Measurements from ENCODE around the gene COL5A2. TPM values are rescaled to one million over a fixed set of nuclear protein-coding genes. Genes with fewer than 3 reads are reported as not detected.

Gene COL5A2
- total and polyA plus RNA-seq, 4 donors = 3.2 to 83.5 (median 9.1) TPM

DNA sequence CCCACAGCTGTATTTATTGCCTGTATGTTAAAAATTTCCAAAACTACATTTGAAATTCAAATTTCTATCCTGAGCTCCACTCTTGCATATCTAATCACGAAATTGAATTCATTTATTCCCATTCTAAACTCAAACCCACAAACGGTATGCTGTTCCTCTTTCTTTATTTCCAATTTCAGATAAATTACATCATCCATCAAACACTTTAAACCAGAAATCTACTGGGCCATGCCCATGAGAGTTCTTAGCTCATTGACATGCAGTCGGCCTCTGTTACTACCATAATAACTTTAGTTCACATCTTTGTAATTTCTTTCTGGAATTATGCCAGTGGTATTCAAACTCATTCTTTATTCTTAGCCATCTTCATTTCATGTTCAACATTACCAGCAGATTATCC, 105.1 kb downstream of the COL5A2 start:
- H3K4me3 ChIP-seq (ENCODE audit: low read depth in 1 of 3, low read length in 3 of 3) = no peak overlapping the region
- H3K9me3 ChIP-seq (ENCODE audit: control insufficient read depth in 4 of 4, low read length in 3 of 4) = no peaks in the 10 kb centered on the region
- H3K4me1 ChIP-seq (ENCODE audit: control insufficient read depth in 4 of 4, insufficient read depth in 4 of 4, low read length in 3 of 4) = no peaks in the 10 kb centered on the region
- H3K27me3 ChIP-seq (ENCODE audit: control insufficient read depth in 4 of 4, insufficient read depth in 4 of 4, low read length in 3 of 4) = no peaks in the 10 kb centered on the region
- no peak for DNase-seq (ENCODE audit: low spot score)
- no peak overlapping the region for H3K9ac ChIP-seq (ENCODE audit: low read depth in 1 of 2, low read length in 2 of 2)
- H3K27ac ChIP-seq (ENCODE audit: low read depth in 1 of 2, low read length in 2 of 2) = no peak overlapping the region
- H3K36me3 ChIP-seq (ENCODE audit: control insufficient read depth in 4 of 4, insufficient read depth in 3 of 4, low read depth in 1 of 4, low read length in 3 of 4) = peaks cover 0 to 6% (median under 1%) of the 10 kb centered on the region in 4 donors
- TF ChIP-seq NR2F2 (IDR thresholded peaks at IDR 0.05) (no peak), JUND (IDR thresholded peaks at IDR 0.05) (no peak), YY1 (IDR thresholded peaks at IDR 0.05) (no peak), RAD21 (IDR thresholded peaks at IDR 0.05) (no peak), GABPA (IDR thresholded peaks at IDR 0.05 in 1 of 2, conservative IDR thresholded peaks at IDR 0.05 in 1 of 2) (no peak), FOXA2 (IDR thresholded peaks at IDR 0.05) (no peak), FOXA1 (IDR thresholded peaks at IDR 0.05) (no peak), EGR1 (IDR thresholded peaks at IDR 0.05; ENCODE audit: low read depth in 2 of 2) (no peak)
- TF ChIP-seq, protein P1, sequence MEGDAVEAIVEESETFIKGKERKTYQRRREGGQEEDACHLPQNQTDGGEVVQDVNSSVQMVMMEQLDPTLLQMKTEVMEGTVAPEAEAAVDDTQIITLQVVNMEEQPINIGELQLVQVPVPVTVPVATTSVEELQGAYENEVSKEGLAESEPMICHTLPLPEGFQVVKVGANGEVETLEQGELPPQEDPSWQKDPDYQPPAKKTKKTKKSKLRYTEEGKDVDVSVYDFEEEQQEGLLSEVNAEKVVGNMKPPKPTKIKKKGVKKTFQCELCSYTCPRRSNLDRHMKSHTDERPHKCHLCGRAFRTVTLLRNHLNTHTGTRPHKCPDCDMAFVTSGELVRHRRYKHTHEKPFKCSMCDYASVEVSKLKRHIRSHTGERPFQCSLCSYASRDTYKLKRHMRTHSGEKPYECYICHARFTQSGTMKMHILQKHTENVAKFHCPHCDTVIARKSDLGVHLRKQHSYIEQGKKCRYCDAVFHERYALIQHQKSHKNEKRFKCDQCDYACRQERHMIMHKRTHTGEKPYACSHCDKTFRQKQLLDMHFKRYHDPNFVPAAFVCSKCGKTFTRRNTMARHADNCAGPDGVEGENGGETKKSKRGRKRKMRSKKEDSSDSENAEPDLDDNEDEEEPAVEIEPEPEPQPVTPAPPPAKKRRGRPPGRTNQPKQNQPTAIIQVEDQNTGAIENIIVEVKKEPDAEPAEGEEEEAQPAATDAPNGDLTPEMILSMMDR (IDR thresholded peaks at IDR 0.05; ENCODE audit: low read depth, low read length, missing input control) = no peak
- TF ChIP-seq, protein P2, sequence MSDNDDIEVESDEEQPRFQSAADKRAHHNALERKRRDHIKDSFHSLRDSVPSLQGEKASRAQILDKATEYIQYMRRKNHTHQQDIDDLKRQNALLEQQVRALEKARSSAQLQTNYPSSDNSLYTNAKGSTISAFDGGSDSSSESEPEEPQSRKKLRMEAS (IDR thresholded peaks at IDR 0.05) = no peak
- TF ChIP-seq, protein P3, sequence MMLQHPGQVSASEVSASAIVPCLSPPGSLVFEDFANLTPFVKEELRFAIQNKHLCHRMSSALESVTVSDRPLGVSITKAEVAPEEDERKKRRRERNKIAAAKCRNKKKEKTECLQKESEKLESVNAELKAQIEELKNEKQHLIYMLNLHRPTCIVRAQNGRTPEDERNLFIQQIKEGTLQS (IDR thresholded peaks at IDR 0.05) = no peak
- TF ChIP-seq, protein P4, sequence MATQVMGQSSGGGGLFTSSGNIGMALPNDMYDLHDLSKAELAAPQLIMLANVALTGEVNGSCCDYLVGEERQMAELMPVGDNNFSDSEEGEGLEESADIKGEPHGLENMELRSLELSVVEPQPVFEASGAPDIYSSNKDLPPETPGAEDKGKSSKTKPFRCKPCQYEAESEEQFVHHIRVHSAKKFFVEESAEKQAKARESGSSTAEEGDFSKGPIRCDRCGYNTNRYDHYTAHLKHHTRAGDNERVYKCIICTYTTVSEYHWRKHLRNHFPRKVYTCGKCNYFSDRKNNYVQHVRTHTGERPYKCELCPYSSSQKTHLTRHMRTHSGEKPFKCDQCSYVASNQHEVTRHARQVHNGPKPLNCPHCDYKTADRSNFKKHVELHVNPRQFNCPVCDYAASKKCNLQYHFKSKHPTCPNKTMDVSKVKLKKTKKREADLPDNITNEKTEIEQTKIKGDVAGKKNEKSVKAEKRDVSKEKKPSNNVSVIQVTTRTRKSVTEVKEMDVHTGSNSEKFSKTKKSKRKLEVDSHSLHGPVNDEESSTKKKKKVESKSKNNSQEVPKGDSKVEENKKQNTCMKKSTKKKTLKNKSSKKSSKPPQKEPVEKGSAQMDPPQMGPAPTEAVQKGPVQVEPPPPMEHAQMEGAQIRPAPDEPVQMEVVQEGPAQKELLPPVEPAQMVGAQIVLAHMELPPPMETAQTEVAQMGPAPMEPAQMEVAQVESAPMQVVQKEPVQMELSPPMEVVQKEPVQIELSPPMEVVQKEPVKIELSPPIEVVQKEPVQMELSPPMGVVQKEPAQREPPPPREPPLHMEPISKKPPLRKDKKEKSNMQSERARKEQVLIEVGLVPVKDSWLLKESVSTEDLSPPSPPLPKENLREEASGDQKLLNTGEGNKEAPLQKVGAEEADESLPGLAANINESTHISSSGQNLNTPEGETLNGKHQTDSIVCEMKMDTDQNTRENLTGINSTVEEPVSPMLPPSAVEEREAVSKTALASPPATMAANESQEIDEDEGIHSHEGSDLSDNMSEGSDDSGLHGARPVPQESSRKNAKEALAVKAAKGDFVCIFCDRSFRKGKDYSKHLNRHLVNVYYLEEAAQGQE (IDR thresholded peaks at IDR 0.05) = no peak
- TF ChIP-seq, protein P5, sequence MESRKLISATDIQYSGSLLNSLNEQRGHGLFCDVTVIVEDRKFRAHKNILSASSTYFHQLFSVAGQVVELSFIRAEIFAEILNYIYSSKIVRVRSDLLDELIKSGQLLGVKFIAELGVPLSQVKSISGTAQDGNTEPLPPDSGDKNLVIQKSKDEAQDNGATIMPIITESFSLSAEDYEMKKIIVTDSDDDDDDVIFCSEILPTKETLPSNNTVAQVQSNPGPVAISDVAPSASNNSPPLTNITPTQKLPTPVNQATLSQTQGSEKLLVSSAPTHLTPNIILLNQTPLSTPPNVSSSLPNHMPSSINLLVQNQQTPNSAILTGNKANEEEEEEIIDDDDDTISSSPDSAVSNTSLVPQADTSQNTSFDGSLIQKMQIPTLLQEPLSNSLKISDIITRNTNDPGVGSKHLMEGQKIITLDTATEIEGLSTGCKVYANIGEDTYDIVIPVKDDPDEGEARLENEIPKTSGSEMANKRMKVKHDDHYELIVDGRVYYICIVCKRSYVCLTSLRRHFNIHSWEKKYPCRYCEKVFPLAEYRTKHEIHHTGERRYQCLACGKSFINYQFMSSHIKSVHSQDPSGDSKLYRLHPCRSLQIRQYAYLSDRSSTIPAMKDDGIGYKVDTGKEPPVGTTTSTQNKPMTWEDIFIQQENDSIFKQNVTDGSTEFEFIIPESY (IDR thresholded peaks at IDR 0.05) = no peak
- 86% methylated on average over 3 of the region's 3 CpGs for WGBS

DNA sequence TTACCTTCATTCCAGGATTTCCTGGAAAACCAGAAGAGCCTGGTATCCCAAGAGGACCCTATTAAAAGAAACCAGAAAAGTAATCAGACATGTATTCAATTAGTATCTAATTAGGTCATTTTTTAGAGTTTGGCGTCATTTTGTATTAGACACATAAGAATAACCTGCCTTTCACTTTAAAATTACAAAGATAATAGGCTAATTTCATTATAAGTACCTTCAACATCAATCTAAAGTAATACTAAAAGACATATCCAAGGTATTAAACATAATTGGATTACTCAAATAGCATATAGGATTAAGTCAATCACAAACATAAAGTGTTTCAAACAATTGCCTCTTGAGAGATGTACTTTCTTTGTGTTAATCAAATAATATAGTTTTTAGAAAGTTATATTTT, 107.5 kb downstream of the COL5A2 start:
- H3K9ac ChIP-seq (ENCODE audit: low read depth in 1 of 2, low read length in 2 of 2) = no peak overlapping the region
- no peak for DNase-seq (ENCODE audit: low spot score)
- no peaks in the 10 kb centered on the region for H3K9me3 ChIP-seq (ENCODE audit: control insufficient read depth in 4 of 4, low read length in 3 of 4)
- no peak overlapping the region for H3K4me3 ChIP-seq (ENCODE audit: low read depth in 1 of 3, low read length in 3 of 3)
- WGBS = 98% methylated on average over 1 of the region's 1 CpG
- H3K4me1 ChIP-seq (ENCODE audit: control insufficient read depth in 4 of 4, insufficient read depth in 4 of 4, low read length in 3 of 4) = no peaks in the 10 kb centered on the region
- H3K36me3 ChIP-seq (ENCODE audit: control insufficient read depth in 4 of 4, insufficient read depth in 3 of 4, low read depth in 1 of 4, low read length in 3 of 4) = peaks cover 0 to 6% (median 0%) of the 10 kb centered on the region in 4 donors
- no peaks in the 10 kb centered on the region for H3K27me3 ChIP-seq (ENCODE audit: control insufficient read depth in 4 of 4, insufficient read depth in 4 of 4, low read length in 3 of 4)
- TF ChIP-seq JUND (IDR thresholded peaks at IDR 0.05) (no peak), YY1 (IDR thresholded peaks at IDR 0.05) (no peak), SP1 (IDR thresholded peaks at IDR 0.05) (no peak), GABPA (IDR thresholded peaks at IDR 0.05 in 1 of 2, conservative IDR thresholded peaks at IDR 0.05 in 1 of 2) (no peak), RXRA (IDR thresholded peaks at IDR 0.05) (no peak), RAD21 (IDR thresholded peaks at IDR 0.05) (no peak), TAF1 (conservative IDR thresholded peaks at IDR 0.05) (no peak), HNF4G (IDR thresholded peaks at IDR 0.05) (no peak), FOXA1 (IDR thresholded peaks at IDR 0.05) (no peak), NR2F2 (IDR thresholded peaks at IDR 0.05) (no peak)
- TF ChIP-seq, protein P1 (IDR thresholded peaks at IDR 0.05; ENCODE audit: low read depth, low read length, missing input control) = no peak
- TF ChIP-seq, protein P3 (IDR thresholded peaks at IDR 0.05) = no peak
- TF ChIP-seq, protein P5 (IDR thresholded peaks at IDR 0.05) = no peak
- TF ChIP-seq, protein P2 (IDR thresholded peaks at IDR 0.05) = no peak
- no peak overlapping the region for H3K27ac ChIP-seq (ENCODE audit: low read depth in 1 of 2, low read length in 2 of 2)
